OCI-LY1 (cell line): ENCODE measurements around the gene CFAP61.
A peak's percentile ranks its signal among the peaks of the same experiment; 100 is the strongest.

Experiments
- H2AFZ ChIP-seq: fragments of 200-600 bp; sonication (generic), shearing (Covaris generic); 2 replicates; pipeline ENCODE4 v1.6.0; 2014; ENCODE audit warnings: antibody characterized with exemption, mild to moderate bottlenecking, low read length
- H3F3A ChIP-seq: fragments of 200-600 bp; sonication (generic), shearing (Covaris generic); 2 replicates; pipeline ENCODE4 v1.6.0; 2014; ENCODE audit warnings: mild to moderate bottlenecking, antibody characterized with exemption, low read length, moderate library complexity; ENCODE audit not compliant: insufficient read depth
- H3K27ac ChIP-seq: fragments of 200-600 bp; sonication (generic); 2 replicates; pipeline ENCODE4 v1.5.1; 2014; ENCODE audit warnings: low read length, mixed run types, mild to moderate bottlenecking, low read depth; ENCODE audit not compliant: poor library complexity, severe bottlenecking
- H3K27me3 ChIP-seq: fragments of 200-600 bp; sonication (generic); 2 replicates; pipeline ENCODE4 v1.6.0; 2014; ENCODE audit warnings: antibody characterized with exemption, mild to moderate bottlenecking, low read length, moderate library complexity; ENCODE audit not compliant: insufficient read depth
- H3K36me3 ChIP-seq: fragments of 200-600 bp; sonication (generic); 2 replicates; pipeline ENCODE4 v1.6.1; 2014; ENCODE audit warnings: mild to moderate bottlenecking, antibody characterized with exemption, low read length, moderate library complexity, mixed read lengths; ENCODE audit not compliant: insufficient read depth
- H3K4me1 ChIP-seq: fragments of 200-600 bp; sonication (generic); 2 replicates; pipeline ENCODE4 v1.5.1; 2014; ENCODE audit warnings: mild to moderate bottlenecking, low read length, moderate library complexity; ENCODE audit not compliant: insufficient read depth, severe bottlenecking
- H3K4me2 ChIP-seq: fragments of 200-600 bp; sonication (generic), shearing (Covaris generic); 2 replicates; pipeline ENCODE4 v1.6.1; 2014; ENCODE audit warnings: low read length
- H3K4me3 ChIP-seq: fragments of 200-600 bp; sonication (generic); 2 replicates; pipeline ENCODE4 v1.5.1; 2014; ENCODE audit warnings: low read length, low read depth, mild to moderate bottlenecking, mixed read lengths; ENCODE audit not compliant: poor library complexity, severe bottlenecking
- H3K79me2 ChIP-seq: fragments of 200-600 bp; shearing (Covaris generic); 2 replicates; pipeline ENCODE4 v1.6.1; 2016; ENCODE audit warnings: mixed run types, low read length, mixed read lengths; ENCODE audit not compliant: insufficient read depth
- H3K9ac ChIP-seq: fragments of 200-600 bp; sonication (generic), shearing (Covaris generic); 2 replicates; pipeline ENCODE4 v1.6.1; 2014; ENCODE audit warnings: mild to moderate bottlenecking, low read length, mixed read lengths
- H3K9me2 ChIP-seq: fragments of 200-600 bp; sonication (generic), shearing (Covaris generic); 2 replicates; pipeline ENCODE4 v1.6.1; 2014; ENCODE audit warnings: low read depth, mild to moderate bottlenecking, low read length, mixed read lengths
- H3K9me3 ChIP-seq: fragments of 200-600 bp; shearing (Covaris generic); 2 replicates; pipeline ENCODE4 v1.6.1; 2014; ENCODE audit warnings: low read length, mixed read lengths
- H4K20me1 ChIP-seq: fragments of 200-600 bp; sonication (generic), shearing (Covaris generic); 2 replicates; pipeline ENCODE4 v1.6.0; 2016; ENCODE audit warnings: mild to moderate bottlenecking, low read length; ENCODE audit not compliant: insufficient read depth
- EZH2 ChIP-seq: fragments of 200-600 bp; sonication (generic), shearing (Covaris generic); IDR thresholded peaks from 2 replicates; pipeline ENCODE4 v1.8.0; 2017; ENCODE audit warnings: borderline replicate concordance, mixed run types, mild to moderate bottlenecking, antibody characterized with exemption, low read length, moderate library complexity, mixed read lengths
- TF ChIP-seq, protein P1 (sequence below): fragments of 200-600 bp; sonication (generic), shearing (Covaris generic); IDR thresholded peaks from 2 replicates; pipeline ENCODE4 v1.5.1; 2017; ENCODE audit warnings: mild to moderate bottlenecking, antibody characterized with exemption, low read length, moderate library complexity, mixed read lengths

CFAP61 gene

DNA sequence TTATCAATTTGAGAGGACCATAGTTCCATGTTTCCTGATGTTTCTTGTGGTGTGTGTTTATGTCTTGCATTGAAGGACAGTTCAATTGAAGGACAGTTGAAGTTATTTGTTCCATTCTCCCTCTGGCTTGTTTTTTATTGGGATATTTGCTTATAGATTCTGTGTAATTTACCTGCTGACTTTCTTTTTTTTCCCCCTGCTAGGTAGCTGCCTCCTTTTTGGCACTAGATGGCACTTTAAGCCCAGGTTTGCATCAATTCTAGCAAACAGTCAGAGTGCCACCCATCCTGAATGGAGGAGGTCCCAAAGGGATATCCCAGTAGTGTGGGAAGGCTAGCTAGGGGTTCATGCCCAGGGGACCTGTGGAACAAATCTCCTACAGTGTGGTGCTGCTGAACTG, 78.1 kb downstream of the CFAP61 start:
- H3K36me3 ChIP-seq = no peaks in the 10 kb centered on the region
- H4K20me1 ChIP-seq = no peaks in the 10 kb centered on the region
- H3K9me2 ChIP-seq = no peaks in the 10 kb centered on the region
- no peak overlapping the region for H3K4me2 ChIP-seq
- no peak overlapping the region for H2AFZ ChIP-seq
- no peak overlapping the region for H3K27ac ChIP-seq
- H3K4me3 ChIP-seq = no peak overlapping the region
- H3K27me3 ChIP-seq = no peaks in the 10 kb centered on the region
- no peaks in the 10 kb centered on the region for H3F3A ChIP-seq
- no peak overlapping the region for H3K9ac ChIP-seq
- no peaks in the 10 kb centered on the region for H3K4me1 ChIP-seq
- no peak for TF ChIP-seq EZH2
- TF ChIP-seq, protein P1, sequence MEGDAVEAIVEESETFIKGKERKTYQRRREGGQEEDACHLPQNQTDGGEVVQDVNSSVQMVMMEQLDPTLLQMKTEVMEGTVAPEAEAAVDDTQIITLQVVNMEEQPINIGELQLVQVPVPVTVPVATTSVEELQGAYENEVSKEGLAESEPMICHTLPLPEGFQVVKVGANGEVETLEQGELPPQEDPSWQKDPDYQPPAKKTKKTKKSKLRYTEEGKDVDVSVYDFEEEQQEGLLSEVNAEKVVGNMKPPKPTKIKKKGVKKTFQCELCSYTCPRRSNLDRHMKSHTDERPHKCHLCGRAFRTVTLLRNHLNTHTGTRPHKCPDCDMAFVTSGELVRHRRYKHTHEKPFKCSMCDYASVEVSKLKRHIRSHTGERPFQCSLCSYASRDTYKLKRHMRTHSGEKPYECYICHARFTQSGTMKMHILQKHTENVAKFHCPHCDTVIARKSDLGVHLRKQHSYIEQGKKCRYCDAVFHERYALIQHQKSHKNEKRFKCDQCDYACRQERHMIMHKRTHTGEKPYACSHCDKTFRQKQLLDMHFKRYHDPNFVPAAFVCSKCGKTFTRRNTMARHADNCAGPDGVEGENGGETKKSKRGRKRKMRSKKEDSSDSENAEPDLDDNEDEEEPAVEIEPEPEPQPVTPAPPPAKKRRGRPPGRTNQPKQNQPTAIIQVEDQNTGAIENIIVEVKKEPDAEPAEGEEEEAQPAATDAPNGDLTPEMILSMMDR = peak; percentile 56
- no peaks in the 10 kb centered on the region for H3K9me3 ChIP-seq
- H3K79me2 ChIP-seq = no peaks in the 10 kb centered on the region

DNA sequence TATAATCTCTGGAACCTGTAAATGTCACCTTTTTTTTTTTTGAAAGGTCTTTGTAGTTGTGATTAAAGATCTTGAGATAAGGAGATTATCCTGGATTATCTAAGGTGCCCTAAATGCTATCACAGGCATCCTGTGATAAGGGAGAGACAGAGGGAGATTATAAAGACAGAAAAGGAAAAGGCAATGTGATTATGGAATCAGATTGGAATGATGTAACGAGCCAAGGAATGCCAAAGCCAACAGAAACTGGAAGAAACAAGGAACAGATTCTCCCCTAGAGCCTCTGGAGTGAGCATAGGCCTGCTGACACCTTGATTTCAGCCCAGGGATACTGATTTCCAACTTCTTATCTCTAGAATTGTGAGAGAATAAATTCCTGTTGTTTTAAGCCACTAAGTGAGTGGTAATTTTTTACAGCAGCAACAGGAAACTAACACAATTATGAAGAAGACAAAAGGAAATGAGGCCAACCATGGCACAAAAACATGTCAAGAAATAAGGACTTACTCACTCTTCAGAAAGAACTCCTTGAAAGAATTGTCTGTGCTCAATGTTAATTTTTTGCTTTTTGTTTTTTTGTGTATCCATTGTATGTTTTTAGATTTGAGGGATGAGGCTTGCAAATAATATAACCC, 82.7 kb downstream of the CFAP61 start:
- Histone ChIP-seq H3K9ac (no peak overlapping the region), H3K4me2 (no peak overlapping the region), H3F3A (no peaks in the 10 kb centered on the region), H3K9me3 (no peaks in the 10 kb centered on the region), H3K27ac (no peak overlapping the region), H3K4me3 (no peak overlapping the region), H2AFZ (no peak overlapping the region), H3K9me2 (no peaks in the 10 kb centered on the region), H3K4me1 (no peaks in the 10 kb centered on the region), H3K79me2 (no peaks in the 10 kb centered on the region), H3K36me3 (no peaks in the 10 kb centered on the region), H4K20me1 (no peaks in the 10 kb centered on the region), H3K27me3 (no peaks in the 10 kb centered on the region)
- TF ChIP-seq, protein P1 = no peak
- TF ChIP-seq EZH2 = no peak

DNA sequence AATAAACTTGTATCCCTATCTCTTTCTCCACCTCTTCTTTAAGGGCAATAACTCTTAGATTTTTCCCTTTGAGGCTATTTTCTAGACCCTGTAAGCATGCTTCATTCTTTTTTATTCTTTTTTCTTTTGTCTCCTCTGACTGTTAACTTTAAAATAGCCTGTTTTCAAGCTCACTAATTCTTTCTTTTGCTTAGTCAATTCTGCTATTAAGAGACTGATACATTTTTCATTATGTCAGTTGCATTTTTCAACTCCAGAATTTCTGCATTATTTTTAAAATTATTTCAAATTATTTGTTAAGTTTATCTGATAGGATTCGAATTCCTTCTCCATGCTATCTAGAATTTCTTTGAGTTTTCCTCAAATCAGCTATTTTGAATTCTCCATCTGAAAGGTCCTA, 84.0 kb downstream of the CFAP61 start:
- Histone ChIP-seq H3K9ac (no peak overlapping the region), H2AFZ (no peak overlapping the region)
- TF ChIP-seq, protein P1 = no peak
- no peak for TF ChIP-seq EZH2

More for the DNA sequence above, 84.0 kb downstream of the CFAP61 start:
- Histone ChIP-seq H3K4me3 (no peak overlapping the region), H3K4me1 (no peaks in the 10 kb centered on the region), H3K4me2 (no peak overlapping the region), H3F3A (no peaks in the 10 kb centered on the region), H3K79me2 (no peaks in the 10 kb centered on the region), H3K27me3 (no peaks in the 10 kb centered on the region), H4K20me1 (no peaks in the 10 kb centered on the region), H3K36me3 (no peaks in the 10 kb centered on the region), H3K9me2 (no peaks in the 10 kb centered on the region), H3K9me3 (no peaks in the 10 kb centered on the region), H3K27ac (no peak overlapping the region)
